H1 (cell line): Measurements from ENCODE around the gene P2RY8. TPM values are rescaled to one million over a fixed set of nuclear protein-coding genes. Genes with fewer than 3 reads are reported as not detected.

ENCODE experiments used
- ATF3 ChIP-seq: IDR thresholded peaks from 2 replicates; pipeline ENCODE4 v1.6.1; 2011; ENCODE audit warnings: low read depth, mild to moderate bottlenecking, low read length; ENCODE audit not compliant: insufficient read depth
- CHD1 ChIP-seq: IDR thresholded peaks from 2 replicates; pipeline ENCODE4 v1.6.1; 2012; ENCODE audit warnings: low read depth, low read length, improper control_type of control experiment
- CHD7 ChIP-seq: fragments of 300-600 bp; sonication (generic); IDR thresholded peaks from 2 replicates; pipeline ENCODE4 v1.7.1; 2012; ENCODE audit warnings: low read length, moderate library complexity, mild to moderate bottlenecking, inconsistent platforms; ENCODE audit not compliant: insufficient replicate concordance
- EP300 ChIP-seq, 2 experiments: IDR thresholded peaks; 1 replicate in 1 of 2; 2 replicates in 1 of 2; pipeline ENCODE4 v1.6.1; 2011 to 2012; ENCODE audit warnings: low read depth in 2 of 2, low read length in 2 of 2, mild to moderate bottlenecking in 2 of 2, borderline replicate concordance in 1 of 2, inconsistent platforms in 1 of 2, moderate library complexity in 1 of 2
- EZH2 ChIP-seq: fragments of 200-600 bp; sonication (generic); IDR thresholded peaks from 2 replicates; pipeline ENCODE4 v1.7.1; 2012; ENCODE audit warnings: low read depth, mild to moderate bottlenecking, moderate library complexity, low read length, inconsistent platforms; ENCODE audit not compliant: severe bottlenecking
- JUN ChIP-seq: IDR thresholded peaks from 2 replicates; pipeline ENCODE4 v1.6.1; 2011; ENCODE audit warnings: low read depth, mild to moderate bottlenecking, improper control_type of control experiment, low read length
- KDM5A ChIP-seq: fragments of 200-600 bp; IDR thresholded peaks from 2 replicates; pipeline ENCODE4 v1.7.1; 2012; ENCODE audit warnings: mild to moderate bottlenecking, low read length, inconsistent platforms, mixed read lengths
- RNF2 ChIP-seq: fragments of 200-900, 300-1000 bp; sonication (generic); IDR thresholded peaks from 2 replicates; pipeline ENCODE4 v1.7.1; 2016; ENCODE audit warnings: borderline replicate concordance, low read depth, mild to moderate bottlenecking, antibody characterized with exemption, low read length; ENCODE audit not compliant: poor library complexity, severe bottlenecking; ENCODE audit errors: missing control alignments
- polyA plus RNA-seq, 7 experiments: library from polyadenylated mRNA; depleted of rRNA in 3 of 7; stranded (reverse) in 5 of 7; unstranded in 2 of 7; fragments of >200 nt in 5 of 7; fragments of 200-250 nt in 2 of 7; gene quantifications; 1 replicate in 5 of 7; 2 replicates in 1 of 7; 4 replicates in 1 of 7; pipeline versions ENCODE4 v1.2.1 to v1.2.3, GENCODE V29; 2011 to 2013; ENCODE audit warnings: missing spikeins in 2 of 7, mixed read lengths in 2 of 7
- total RNA-seq: library from RNA; stranded (reverse); fragmentation: NEBNext Ultra II Directional; extraction: Animal tissue kit (Norgen Biotek cat#: 25700); gene quantifications from 2 replicates; pipeline ENCODE4 v1.2.1, GENCODE V29; 2021

The P2RY8 gene
- total and polyA plus RNA-seq, 2 of the 8 experiments (the other 6 are each of a cell fraction or from before 2014, with no cell fraction given) = 0.09 to 0.15 TPM

GRCh38 chrX:1427756-1428155 lies 109.2 kb downstream of the P2RY8 start (continued):
- no peak for TF ChIP-seq CHD7
- no peak for TF ChIP-seq JUN
- TF ChIP-seq KDM5A = no peak
- no peak for TF ChIP-seq EZH2
- TF ChIP-seq RNF2 = no peak
- TF ChIP-seq ATF3 = no peak
- no peak for TF ChIP-seq CHD1
- no peak for TF ChIP-seq EP300 (IDR thresholded peaks at IDR 0.05; ENCODE audit: borderline replicate concordance in 1 of 2, low read depth in 2 of 2, low read length in 2 of 2)
